NCI-H345 (cell line): ENCODE results near the gene MAP3K12.
"Not testable (repeated sequence)": the region's sequence is repeated elsewhere in the genome, so short reads cannot be mapped to it uniquely, and the experiment has no call there.

Source experiments
- DNase-seq: peaks from one replicate; lab custom pipeline; 2025; lab: John Stamatoyannopoulos, UW

The MAP3K12 gene

DNA sequence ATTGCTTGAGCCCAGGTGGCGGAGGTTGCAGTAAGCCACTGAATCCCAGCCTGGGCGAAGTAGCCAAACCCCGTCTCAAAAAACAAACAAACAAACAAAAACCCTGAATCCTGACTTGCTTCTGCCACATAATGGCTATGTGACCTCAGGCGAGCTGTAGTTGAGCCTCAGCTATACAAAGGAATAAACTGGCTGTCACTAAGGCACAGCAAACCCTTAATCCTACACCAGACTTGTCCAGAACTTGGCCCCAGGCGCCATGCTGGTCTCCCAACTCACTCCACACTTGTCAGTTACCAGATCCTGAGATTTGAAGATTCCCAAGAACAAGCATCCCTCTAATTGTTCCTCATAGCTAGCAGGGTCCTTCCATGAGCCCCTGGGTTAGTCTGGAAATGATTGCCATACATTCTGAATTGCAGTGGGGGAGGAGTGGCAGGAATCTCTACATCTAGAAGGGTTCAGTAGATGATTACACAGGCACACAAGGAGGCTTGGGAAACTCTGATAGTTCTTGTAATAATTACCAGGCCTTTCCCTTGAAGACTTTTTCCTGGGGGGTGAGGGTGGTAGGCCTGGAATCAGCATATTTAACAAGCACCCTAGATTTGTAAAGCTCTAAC lies 9.9 kb downstream of the MAP3K12 start:
- no peak for DNase-seq

- no peak for DNase-seq
These were observed 12.3 kb downstream of the MAP3K12 start for GRCh38 chr12:53486736-53487487.

GRCh38 chr12:53485955-53486735 lies 13.1 kb downstream of the MAP3K12 start:
- no peak for DNase-seq

DNA sequence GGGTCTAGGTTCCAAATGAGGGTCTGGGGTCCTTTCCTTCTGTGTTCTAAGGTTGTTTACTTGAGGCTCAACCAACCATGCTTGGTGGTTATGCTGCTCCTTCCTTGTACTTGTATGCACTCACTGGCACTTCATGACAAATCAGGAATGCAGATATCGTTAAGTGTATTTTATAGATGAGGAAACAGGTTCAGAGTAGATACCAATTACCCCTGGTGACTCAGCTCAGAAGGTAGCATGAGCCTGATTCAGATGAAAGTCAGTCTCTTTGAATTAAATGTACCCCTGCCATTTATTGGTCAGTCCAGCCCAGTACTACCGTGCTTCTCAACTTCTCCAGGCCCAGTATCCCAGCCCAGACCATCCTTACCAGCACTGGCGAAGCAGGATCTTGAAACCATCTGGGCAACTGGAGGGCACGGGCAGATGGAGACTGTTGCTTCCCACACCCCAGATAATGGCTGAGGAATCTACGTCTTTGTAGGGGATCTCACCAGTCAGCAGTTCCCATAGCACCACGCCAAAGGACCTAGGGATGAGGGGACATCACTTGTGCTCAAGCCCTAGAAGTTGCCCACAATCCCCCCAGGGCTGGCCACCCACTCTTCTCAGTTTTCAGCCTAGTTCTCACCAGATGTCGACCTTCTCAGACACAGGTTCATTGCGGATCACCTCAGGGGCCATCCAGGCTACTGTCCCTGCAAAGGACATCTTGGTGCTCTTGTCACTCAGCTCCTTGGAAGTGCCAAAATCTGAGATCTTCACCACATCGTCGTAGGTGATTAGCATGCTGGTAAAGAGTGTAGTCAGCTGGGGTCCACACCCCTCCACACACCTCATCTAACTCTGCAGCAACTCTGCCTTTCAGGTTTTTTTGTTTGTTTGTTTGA lies 14.3 kb downstream of the MAP3K12 start:
- DNase-seq, result no peak

- no peak for DNase-seq
These were observed 15.3 kb downstream of the MAP3K12 start for GRCh38 chr12:53483979-53484377.

DNA sequence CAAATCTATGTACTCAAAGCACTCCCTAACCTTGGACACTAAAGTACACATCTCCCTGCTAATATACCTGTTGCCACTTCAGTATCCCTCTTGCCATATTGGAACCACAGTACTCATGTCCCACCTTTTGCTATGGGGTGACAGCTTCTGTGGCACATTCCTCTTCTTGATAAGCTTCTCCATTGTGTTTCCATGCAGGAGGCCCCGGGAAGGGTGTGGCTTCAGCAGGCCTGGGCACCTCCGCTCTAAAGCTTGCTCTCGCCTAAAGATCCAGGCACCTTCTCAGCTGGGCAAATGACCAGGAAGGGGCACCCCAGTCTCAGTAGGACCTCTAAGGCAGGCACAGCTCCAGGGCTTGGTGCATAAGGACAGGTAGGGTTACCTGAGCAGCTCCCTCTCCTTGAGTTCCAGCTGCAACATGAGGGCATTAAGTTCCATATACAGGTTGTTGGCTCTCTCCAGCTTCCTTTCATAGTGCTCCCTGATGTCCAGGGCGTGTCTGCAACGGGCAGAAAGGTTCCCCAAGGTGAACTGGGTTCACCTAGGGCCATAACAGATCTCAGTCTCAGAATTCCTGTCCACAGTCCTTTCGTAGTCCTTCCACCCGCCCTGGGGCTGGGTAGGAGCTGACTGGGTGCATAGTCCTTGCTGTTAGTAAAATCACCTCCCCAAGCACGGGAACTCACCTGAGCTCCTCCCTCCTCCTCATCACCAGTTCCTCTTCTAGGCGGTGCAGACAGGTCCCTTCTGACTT lies 15.9 kb downstream of the MAP3K12 start:
- no peak for DNase-seq

DNA sequence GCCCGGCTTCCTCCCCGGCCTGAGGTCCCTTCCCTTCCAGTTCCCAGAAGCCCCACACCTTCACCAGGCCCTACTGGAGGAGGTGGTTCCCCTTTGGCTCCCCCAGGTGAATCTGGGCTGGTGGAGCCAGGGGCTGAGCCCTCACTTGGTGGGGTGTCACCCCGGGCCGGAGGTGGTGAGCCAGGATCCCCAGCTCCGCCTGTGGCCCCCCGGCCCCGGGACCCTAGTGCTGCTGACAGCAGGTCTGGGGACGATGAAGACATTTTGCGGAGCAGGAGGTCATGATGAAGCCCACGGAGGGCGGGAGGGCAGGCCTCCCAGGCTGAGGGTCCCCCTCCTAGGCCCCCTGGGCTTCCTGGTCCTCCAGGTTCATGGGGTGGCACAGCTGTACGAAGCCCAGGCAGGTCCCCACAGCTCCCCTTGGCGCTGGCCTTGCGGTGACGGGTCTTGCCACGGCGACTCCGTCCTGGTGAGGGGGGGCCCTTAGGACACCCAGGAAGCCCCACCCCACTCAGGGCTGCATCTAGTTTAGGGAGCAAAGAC lies 16.6 kb downstream of the MAP3K12 start:
- no peak for DNase-seq

GRCh38 chr12:53481939-53482586 lies 17.2 kb downstream of the MAP3K12 start:
- DNase-seq, result no peak

- DNase-seq, result not testable (repeated sequence)
These were observed 17.8 kb downstream of the MAP3K12 start for GRCh38 chr12:53481458-53481857.

GRCh38 chr12:53480491-53481442 lies 18.5 kb downstream of the MAP3K12 start:
- DNase-seq, result no peak

GRCh38 chr12:53479331-53479730 lies 19.9 kb downstream of the MAP3K12 start:
- no peak for DNase-seq

DNA sequence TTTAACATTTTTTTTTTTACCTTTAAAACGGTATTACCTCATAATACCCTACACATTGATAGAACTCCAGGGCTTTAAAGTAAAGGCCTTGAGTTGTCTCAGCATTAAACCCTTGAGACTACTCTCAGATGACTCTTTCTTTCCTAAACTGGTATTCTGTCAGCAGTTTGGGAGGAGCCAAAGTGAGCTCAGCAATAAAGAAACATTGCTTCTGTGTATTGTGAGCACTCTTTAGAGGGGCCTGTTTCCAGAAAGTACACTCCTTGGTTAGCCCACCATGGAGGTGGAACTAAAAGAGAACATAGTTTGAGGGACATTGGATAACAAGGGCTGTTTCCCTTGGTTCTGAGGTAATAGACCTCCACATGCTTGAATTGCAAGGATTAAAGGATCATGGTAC lies 20.4 kb downstream of the MAP3K12 start:
- DNase-seq, result no peak

DNA sequence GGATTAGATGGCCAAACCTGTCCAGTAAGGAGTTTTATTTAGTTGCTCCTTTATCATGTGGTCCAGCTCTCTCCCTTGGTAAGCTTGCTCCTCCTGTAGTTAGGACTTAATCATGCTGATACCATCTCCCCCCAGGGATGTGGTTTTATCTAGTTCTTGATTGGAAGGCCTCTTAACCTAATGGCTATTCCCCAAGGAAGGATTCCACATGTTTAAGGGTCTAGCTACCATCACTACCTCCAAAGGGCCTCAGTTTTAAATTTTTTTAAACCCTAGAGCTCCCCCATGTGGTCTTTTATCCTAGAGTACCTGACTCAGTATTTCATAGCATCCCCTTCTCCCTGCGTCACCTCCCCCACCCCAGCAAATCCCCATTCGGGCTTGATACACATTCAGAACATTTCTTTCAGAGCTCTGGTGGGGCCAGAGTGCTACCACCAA lies 22.5 kb downstream of the MAP3K12 start:
- no peak for DNase-seq

DNA sequence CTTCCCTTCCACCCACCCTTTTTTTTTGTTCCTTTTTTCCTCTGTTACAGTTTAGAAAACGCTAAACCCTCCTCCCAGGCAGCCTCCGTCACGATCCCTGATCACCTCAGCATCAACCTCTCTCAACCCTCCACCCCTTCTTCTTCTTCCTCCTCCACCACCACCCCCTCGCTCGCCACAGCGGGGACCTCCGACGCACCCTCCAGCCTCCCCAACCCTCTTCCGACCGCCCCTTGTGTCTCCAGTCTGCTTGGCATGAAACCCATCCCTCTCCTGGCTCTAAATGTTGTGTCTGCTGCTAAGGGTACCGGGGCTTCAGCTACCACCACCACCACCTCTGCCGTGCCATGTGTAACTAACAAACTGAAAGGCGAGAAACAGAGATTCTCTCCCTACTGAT lies 24.4 kb downstream of the MAP3K12 start:
- no peak for DNase-seq

DNA sequence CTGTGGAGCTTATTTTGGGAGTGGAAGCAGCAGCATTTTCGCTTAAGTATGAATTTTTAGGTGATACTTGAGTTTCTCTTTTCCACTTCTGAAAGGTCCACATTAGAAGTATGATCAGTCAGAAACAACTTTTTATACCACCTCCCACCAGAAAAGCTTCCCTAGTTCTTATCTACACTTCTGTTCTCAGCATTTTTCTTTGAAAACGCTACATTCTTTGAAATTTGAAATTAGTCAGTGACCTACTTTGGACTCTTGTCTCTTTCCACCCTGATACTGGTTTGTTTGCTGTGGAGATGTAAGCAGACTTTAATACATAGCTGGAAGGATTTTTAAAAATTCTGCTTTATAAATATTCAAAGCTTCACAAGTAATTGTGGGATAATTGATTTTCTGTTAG lies 25.2 kb downstream of the MAP3K12 start:
- DNase-seq, result no peak

DNA sequence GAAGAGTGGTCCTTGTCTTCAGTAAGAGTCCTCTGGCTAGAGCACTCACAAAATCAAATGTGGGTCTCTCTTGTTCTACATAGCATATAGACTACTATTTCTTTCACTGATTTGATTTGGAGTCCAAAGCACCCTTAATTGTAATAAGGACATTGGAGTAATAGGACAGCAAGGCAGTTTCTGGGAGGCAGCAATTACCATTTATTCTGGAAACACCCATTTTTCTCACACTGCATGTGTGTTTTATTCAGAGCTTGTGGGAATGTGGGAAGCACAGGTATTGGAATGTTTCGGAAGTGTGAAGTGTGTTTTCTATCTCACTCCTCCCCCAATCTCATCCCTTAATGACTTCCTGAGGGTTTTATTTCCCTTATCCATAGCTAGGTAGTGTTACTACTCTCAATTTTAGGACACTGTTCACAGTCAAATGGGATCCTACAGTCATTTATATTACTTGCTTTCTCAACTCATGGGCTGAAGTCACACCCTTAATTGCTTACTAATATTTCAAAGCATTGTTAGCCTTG lies 27.1 kb downstream of the MAP3K12 start:
- DNase-seq, result no peak

- no peak for DNase-seq
These were observed 31.0 kb downstream of the MAP3K12 start for GRCh38 chr12:53468282-53468681.

DNA sequence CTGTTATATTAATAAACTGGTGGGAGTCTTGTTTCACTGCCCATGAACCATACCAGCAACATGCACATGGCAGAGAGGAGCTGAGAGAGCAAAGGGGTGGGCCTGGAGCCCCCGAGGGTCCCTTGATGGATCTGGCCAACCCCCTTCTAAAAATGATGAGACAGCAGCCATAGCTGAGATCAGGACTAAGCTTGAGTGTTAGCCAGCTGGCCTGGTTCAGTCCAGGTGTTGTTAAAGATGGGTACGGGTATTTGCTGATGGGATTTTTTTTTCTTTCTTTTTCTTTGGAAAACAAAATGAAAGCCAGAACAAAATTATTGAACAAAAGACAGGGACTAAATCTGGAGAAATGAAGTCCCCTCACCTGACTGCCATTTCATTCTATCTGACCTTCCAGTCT lies 31.4 kb downstream of the MAP3K12 start:
- DNase-seq, result no peak

GRCh38 chr12:53467082-53467481 lies 32.2 kb downstream of the MAP3K12 start:
- no peak for DNase-seq
